ENCODE data around the gene YJEFN3.

YJEFN3 gene

GRCh38 chr19:19554074-19555023 is 25.6 kb downstream of the YJEFN3 start:
- peak; percentile 44 for DNase-seq (ENCODE audit: low spot score)

GRCh38 chr19:19558055-19558454 is 29.3 kb downstream of the YJEFN3 start:
- DNase-seq (ENCODE audit: low spot score) = no peak

- DNase-seq (ENCODE audit: low spot score) = no peak
Observed at GRCh38 chr19:19558636-19559035, 29.9 kb downstream of the YJEFN3 start.

DNA sequence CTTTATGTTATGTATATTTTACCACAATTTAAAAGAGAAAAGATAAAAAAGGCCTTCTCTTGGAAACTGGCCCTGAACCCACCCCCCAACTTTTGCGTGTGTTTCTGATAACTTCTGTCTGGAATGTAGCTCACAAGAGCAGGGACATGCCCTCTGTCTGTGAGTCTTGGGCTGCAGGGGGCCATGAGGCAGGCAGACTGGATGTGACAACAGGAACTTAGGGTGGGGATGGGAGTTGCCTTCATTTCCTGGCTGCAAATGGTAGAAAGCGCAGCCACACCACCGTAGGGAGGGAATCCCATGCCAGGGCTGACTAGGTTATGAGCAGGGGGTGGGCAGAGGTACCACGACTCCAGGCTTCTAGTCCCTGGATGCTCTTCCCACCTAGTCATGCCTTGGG is 31.2 kb downstream of the YJEFN3 start:
- DNase-seq (ENCODE audit: low spot score) = no peak

GRCh38 chr19:19561946-19562664 is 33.4 kb downstream of the YJEFN3 start:
- no peak for DNase-seq (ENCODE audit: low spot score)

- no peak for DNase-seq (ENCODE audit: low spot score)
Observed at GRCh38 chr19:19562665-19563347, 34.1 kb downstream of the YJEFN3 start.

DNA sequence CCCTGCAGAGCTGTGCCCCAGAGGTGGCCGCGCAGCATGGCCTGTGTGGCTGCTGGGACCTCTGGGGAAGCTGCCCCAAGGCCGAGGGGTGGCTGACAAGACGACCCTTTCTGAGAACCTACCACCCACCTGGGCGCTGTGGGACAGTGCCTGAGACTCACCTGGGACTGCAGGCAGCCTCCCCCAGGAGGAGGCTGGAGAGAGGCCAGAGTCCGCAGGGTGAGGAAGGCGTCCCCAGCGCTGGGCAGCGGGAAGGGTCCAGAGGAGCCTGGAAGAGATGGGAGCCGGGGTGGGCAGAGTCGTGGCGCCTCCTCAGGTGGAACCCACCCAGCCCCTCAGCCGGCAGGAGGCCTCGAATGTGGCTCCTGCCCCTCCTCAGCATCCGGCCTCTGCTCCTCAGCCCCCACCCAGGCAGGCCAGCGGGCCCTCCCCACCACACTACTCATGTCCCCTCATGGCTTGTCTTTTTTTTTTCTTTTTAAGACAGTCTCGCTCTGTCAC is 34.7 kb downstream of the YJEFN3 start:
- no peak for DNase-seq (ENCODE audit: low spot score)

- DNase-seq (ENCODE audit: low spot score) = peak; percentile 44
Observed at GRCh38 chr19:19566306-19566705, 37.6 kb downstream of the YJEFN3 start.

DNA sequence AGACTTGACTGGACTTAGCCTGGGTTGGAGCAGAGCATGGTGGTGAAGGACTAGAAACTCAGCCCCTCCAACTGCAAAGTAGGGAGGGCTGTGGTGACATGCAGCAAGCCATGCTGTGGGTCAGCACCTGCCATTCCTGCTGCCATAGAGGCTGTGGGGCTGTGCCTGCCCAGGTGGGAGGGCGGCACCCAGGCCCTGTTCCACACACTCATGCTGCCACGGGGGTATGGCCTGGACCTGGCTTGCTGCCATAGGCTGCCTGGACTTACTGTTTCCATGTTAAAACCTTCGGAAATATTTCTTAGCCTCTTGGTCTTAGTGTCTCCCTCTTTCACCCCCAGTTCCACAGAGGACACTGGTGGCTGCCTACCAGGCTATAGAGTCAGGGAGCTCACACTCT is 38.7 kb downstream of the YJEFN3 start:
- DNase-seq (ENCODE audit: low spot score) = no peak

DNA sequence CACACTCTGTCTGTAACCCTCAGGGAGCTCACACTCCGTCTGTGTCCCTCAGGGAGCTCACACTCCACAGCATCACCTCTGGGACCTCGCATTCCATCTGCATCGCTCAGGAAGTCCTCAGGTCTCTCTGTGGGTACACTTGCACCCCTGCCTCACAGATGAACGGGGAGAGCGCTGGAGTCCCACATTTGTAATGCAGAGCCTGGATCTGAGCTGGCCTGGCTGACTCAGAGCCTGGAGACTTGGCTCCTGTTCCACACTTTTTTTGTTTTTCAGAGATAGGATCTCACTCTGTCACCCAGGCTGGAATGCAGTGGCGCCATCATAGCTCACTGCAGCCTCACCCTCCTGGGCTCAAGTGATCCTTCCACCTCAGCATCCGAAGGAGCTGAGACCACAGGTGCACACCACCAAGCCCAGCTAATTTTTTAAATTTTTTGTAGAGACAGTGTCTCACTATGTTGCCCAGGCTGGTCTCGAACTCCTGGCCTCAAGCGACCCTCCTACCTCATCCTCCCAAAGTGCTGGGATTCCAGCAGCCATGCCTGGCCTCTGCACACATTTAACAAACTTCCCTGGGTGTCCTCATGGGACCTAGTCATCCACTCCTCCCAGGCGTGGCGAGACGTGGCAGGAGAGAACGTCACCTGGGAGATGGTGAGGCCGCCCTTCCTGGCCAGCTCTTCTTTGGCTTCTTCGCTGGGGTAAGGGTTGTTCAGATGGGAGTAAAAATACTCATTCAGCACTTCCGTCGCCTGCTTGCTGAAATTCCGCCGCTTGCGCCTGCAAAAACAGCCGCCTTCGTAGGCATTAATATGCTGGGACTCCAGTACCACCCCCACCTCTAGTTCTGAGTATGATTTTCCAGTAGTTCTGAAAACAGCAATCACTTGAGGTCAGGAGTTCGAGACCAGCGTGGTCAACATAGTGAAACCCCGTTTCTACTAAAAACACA is 40.4 kb downstream of the YJEFN3 start:
- peak; percentile 50 for DNase-seq (ENCODE audit: low spot score)

GRCh38 chr19:19570571-19570970 is 41.9 kb downstream of the YJEFN3 start:
- no peak for DNase-seq (ENCODE audit: low spot score)

DNA sequence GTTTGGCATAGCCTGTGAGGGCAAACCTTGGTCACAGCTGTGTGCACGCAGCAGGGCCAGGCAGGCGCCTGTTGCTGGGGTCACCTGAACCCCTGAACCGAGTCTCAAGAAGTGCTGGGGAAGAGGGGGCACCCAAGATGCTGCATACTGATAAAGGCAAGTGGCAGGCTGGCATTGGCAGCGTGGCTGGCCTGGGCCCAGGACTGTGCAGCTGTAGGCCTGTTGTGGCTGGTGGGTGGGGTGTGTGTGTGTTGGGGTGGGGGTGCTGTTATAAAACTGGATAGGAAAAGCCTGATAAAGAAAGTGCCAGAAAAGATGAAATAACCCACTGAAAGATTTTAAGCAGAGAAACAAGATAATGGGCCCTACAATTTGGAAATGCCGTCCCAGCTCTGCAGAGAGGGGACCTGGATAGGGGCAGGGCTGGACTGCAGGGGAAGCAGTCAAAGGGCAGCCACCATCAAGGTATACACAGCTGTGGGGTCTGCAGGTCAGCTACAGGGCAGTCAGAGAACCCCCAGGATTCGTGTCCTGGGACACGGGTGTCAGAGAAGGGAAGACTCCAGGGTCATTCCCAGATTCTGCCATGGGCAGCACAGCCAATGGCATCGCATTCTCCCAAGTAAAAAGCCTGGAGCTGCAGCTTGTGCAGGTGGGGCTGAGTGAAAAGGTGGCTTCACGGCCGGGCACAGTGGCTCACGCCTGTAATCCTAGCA is 42.5 kb downstream of the YJEFN3 start:
- DNase-seq (ENCODE audit: low spot score) = no peak

DNA sequence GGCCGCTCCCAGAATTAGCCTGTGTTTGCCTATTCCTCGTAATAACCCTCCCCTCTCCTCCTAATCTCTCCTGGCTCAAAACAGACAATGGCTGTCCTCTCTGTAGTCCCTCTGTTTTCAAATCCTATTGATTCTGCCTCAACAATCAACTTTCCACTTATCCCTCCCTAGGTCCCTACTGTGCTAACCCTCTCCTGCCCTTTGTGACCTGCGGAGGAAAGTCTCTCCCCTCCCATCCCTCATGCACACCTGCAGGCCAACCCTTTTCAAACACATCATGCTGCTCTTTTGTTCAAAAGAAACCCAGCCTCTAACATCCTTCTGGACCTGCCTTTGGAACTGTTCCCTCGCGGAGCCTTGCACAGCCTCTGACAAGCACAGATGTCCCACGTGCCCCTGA is 46.7 kb downstream of the YJEFN3 start:
- no peak for DNase-seq (ENCODE audit: low spot score)

GRCh38 chr19:19578252-19578651 is 49.5 kb downstream of the YJEFN3 start:
- DNase-seq (ENCODE audit: low spot score) = no peak

DNA sequence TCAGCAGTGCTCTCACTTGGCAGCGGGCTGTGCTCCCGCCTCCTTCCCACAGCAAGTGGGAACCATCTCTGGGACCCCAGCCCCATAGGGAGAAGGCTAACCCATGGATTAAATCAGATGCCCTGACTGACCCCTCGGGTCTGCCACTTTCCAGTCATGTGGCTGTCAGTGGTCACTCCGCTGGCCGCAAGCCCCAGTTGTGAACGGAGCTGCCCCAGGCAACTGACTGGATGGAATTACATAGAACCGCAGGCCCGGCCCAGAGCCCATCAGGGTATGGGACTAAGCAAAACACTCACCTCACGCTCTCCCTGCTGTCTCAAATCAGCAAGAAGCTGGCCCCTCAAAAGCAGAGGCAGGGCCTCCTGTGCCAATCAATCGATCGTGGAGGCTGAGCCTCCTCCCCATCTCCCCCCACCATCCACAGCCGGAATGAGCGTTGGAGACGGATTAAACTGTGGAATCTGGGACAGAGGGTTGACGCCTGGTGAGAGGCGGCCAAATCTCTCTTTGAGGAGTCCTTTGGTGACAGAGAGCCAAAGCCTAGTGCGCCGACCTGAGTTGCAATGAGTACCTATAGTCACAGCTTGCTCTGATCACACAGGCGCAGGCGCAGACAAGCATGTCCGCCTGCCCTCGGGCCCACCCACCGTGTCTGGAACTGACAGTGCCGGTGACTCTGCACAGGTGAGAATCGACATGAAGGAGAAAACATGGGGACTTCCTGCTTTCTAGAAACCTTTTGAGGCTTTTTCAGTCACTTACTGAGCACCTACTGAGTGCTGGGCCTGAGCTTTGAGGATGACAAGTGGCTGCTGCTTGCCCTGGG is 51.0 kb downstream of the YJEFN3 start:
- DNase-seq (ENCODE audit: low spot score) = no peak

GRCh38 chr19:19580418-19580817 is 51.7 kb downstream of the YJEFN3 start:
- DNase-seq (ENCODE audit: low spot score) = no peak

DNA sequence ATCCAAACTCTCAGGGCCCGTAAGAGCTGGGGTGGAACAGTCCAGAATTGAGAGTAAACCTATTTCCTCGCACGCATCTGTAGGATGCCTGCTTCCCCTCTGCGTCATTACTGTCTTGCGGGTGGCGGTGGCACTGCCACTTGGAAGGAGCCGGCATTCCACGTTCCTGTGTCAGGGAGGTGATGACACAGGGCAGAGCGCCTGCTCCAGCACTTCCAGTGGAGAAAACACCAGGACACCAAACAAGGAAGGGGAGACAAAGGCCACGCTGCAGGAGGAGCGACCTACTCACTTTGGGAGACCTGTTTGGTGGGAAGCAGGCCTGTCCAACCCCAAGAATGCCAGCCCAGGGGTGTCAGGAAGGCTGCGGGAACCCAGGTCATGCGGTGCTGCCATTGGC is 52.7 kb downstream of the YJEFN3 start:
- DNase-seq (ENCODE audit: low spot score) = no peak

DNA sequence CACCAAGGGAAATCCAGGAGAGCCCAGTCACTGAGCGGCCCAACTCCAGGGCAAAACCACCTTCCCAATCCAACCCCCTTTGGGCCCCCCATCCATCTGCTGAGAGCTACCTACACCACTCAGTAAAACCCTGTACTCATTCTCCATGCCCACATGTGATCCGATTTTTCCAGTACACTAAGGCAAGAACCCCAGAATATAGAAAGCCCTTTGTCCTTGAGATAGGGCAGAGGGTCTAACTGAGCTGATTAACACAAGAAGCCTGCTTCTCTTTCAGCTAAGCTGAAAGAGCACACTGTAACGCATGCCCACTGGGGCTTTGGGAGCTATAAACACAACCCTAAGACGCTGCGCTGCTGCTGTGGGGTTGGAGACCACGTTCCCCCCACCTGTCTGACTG is 53.8 kb downstream of the YJEFN3 start:
- DNase-seq (ENCODE audit: low spot score) = no peak

DNA sequence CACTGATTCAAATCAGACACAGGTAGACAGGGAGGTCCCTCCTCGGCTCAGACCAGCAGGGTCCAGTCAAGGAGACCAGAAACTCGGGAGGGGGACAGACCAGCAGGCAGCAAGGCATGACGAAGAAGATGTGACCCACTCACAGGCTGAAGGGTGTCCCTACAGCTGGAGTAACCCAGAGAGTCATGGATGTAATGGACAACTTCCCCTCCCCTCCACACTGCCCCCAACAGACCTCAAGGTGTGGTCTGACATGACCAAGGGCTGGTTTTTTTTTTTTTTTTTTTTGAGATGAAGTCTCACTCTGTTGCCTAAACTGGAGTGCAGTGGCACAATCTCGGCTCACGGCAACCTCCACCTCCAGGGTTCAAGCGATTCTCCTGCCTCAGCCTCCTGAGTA is 55.6 kb downstream of the YJEFN3 start:
- DNase-seq (ENCODE audit: low spot score) = no peak
